Ecto neural progenitor cell (in vitro differentiated cells): ENCODE results near the gene LRRC26.

ENCODE experiments used
- DNase-seq: peaks from one replicate; pipeline ENCODE4 v3.0.0-alpha.2; 2018; ENCODE audit warnings: low spot score

LRRC26 gene

DNA sequence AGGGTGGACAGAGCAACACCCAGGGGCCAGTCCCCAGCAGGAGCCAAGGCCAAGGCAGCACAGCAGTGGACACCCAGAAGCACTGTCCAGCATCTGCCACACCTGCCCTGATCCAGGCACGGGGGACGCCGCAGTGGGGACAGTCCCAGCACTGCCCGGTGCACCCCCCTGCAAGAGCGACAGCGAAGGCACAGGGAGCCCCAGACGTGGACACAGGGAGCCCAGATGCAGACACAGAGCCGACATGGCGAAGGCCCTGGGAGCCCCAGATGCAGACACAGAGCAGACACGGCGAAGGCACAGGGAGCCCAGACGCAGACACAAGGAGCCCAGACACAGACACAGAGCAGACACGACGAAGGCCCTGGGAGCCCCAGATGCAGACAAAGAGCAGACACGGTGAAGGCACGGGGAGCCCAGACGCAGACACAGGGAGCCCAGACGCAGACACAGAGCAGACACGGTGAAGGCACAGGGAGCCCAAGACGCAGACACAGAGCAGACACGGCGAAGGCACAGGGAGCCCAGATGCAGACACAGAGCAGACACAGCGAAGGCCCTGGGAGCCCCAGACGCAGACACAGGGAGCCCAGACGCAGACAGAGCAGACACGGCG is 14.2 kb upstream of the LRRC26 start:
- DNase-seq = no peak

DNA sequence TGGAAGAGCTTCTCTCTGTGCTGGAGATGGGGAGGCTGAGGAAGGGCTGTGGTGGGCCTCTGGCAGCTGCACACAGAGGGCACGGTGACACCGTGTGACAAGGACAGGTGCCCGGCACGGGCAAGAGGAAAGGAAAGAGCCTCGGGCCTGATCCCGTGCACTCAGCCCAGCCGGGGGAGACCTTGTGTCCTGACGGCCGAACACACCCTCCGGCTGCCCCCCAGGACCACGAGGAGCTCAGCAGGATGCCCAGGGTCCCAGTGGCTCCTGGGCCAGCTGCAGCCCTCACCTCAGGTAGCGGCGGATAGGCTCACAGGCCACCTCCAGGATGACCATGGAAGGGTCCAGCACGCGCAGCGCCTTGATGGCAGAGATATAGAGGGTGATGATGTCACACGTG is 13.0 kb upstream of the LRRC26 start:
- DNase-seq = no peak

DNA sequence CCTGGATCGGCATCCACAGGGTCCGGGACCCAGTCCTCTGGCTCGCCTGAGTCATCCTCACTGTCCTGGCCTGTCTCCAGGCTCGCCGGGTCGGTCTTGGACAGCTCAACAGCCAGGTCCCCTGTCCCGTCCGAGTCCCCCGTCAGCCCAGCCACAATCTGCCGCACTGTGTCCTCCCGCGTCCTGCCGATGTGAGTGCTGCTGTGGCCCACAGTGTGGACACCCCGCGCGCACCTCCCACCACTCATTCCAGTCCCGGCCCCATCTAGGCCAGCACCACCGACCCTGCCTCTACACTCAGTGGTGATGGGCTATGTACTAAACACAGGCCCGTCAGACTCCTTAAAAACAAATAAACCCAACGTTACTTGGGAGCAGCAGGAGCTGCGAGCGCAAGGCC is 11.8 kb upstream of the LRRC26 start:
- DNase-seq = no peak

DNA sequence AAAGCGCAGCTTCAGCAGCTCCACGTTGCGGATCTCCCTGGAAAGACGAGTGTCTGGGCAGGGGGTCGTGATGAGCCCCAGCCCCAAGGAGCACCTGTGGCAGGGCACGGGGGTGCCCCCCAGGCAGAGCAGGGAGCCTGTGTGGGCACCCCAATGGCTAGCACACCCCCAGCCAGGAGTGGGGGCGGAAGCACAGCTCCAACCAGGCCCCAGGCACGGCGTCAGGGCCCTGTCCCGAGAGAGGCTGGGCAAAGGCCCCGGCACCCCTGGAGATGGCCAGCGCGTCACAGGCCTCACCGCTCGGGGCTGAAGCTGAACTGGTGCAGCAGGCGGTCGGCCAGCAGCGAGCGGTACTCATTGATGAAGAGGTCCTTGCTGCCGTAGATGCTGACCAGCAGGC is 10.6 kb upstream of the LRRC26 start:
- no peak for DNase-seq

DNA sequence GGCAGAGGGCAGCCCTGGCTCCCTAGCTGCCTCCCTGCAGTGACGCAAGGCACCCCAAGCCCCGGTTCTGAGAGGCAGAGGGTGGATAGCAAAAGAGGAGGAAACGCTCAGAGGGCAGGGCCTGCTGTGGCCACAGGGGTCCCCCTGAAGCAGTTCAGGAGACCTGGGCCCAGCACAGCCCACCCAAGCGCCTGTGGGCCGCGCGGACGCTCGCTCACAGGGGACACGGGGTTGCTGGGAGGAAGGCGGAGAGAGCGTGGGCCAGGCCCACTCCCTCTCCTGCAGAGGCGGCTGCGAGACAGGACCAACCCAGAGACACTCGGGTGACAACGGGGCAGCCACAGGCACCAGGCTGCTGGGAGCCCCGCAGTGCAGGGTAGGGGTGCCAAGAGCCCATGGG is 9.9 kb upstream of the LRRC26 start:
- DNase-seq = no peak

DNA sequence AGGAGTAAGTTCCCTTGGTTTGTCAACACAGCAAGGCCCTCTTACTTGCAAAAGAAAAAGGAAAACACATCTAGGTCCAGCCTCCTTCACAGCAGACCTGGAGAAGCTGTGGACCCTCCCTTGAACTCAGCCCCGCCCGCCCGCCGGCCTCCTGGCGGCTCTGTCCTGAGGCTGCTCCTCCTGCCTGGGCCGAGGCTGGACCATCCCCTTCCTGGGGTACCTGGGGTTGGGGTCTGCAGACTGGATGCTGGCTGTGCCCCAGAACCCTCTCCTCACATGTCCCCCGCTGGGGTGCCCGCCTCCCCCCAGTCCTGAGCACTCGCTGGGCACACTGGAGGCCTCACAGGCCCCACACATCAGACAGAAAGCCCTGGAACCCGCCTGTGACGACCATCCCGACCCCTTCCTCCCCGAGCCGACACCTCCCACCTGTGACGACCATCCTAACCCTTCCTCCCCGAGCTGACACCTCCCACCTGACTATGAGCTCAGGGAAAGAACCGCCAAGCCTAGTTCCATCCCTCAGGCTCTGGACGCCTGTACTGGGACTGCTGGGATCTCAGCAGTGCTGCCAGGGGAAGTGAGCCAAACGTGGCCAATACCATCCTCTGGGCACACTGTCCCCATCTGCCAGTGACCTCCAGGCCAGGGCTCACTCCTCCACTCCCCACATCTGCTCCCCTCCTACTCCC is 9.2 kb upstream of the LRRC26 start:
- DNase-seq = no peak

DNA sequence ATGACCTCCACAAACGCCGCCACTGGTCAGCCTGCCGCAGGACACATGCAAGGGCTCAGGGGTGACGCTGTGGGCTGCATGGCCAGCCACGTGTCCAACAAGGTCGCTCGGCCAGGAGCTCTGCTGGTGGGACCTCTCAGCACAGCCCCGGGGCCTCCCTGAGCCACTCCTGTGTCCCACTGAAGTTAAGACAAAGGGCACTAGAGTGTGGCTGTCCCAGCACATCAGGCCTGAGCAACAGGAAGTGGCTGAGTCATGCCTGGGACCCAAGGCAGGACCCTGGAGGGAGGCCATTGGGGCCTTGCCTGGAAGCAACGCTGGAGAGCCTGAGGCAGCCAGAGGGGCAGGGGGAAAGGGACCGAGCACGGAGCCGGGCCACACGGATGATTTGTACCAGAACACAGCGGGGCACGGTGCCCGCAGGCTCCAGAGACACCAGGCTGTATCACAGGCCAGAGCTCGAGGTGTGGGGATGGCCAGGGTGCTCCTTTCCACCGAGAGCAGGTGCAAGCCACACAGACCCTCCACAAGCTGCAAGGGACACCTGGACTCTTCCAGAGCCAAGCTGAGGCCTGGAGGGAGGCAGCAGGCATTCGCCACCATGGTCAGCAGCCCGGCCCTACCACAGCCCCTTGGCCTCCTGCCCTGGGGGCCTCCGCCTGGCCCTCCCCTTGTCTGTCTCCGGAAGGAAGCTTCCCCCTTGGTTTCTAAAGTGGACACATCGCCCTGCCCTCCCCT is 8.5 kb upstream of the LRRC26 start:
- DNase-seq = no peak

DNA sequence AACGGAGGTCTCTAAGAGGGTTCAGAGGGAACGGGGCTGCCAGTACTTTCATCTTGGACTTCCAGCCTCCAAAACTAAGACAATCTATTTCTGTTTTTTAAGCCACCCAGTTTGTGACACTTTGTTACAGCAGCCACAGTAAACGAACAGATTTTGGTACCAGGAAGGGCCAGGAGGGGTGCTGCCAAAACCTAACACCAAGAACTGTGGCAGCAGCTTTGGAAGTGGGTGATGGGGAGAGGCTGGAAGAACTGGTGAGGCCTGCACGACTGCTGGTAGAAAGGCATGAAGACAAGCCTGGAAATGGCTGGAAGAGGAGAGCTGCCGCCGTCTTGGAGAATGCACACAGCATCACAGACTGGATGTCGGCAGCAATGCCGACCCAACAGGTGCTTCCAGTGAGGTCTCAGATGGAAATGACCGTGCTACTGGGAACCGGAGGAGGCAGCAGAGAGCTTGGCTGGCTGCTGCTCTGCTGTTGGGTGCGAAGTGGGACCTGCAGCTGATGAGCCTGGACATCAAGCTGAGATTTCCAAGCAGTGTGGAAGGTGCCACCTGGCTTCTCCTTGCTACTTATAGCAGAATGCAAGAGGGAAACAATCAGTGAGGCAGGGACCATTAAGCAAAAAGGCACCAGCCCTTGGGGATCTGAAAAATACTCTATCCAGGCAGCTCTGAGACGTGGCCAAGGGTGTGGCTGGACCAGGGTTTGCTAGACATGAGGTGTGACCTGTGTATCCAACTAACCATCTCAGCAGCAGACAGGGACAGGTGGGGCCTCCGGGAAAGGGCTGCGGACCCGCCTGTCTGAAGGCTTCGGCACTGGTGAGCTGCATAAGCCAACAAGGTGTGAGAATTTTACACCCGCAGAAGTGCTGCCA is 6.7 kb upstream of the LRRC26 start:
- no peak for DNase-seq

DNA sequence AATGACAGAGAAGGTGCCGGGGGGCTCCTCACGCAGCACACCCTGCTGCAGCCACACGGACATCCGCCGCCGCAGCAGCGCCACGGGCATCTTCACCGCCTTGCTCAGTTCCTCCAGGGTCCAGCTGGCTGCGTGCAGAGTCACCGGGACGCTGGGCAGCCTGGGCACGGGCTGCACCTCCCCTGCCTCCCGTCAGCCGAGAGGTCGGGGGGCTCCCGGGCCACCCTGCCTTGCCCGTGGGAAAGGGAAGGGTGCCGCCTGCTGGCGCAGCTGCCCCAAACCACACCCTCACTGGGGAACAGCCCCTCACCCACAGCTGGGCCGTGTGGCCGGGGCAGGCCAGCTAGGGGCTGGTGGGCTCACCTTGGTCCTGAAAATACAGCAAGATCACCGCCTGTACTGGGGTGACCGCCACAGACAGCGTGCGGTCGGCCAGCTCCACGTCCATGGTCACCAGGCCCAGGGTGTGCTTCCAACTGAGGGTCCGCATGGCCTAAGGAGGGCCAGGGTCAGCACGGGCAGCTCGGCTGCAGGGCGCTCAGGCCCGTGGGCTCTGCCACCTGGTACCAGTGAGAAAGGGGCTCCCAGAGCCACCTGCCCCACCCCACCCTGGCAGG is 5.6 kb upstream of the LRRC26 start:
- DNase-seq = no peak

DNA sequence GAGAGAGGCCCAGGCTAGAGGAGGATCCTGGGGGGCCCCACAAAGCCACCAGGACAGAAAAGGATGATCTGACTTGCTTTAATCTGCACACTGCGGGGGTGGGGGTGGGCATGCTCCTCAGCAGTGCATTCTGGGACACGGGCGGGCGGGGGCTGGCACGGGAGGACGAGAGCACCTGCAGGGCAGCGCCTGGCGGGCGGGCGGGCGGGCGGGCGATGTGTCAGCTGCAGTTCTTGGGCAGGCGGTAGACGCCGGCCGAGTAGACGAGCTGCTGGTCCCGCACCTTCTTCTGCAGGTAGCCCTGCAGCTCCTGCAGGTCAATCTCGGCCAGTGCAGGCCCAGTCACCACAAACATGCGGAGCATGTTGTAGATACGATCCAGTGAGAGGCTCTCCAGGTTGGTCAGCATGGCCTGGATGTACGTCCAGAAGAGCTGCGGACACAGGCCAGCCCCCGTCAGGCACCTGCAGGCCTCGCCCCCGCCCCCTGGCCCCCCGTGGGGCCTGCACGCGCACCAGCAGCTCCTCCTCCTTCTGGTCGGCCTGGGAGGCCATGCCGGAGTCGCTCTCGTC is 5.0 kb upstream of the LRRC26 start:
- DNase-seq = no peak

DNA sequence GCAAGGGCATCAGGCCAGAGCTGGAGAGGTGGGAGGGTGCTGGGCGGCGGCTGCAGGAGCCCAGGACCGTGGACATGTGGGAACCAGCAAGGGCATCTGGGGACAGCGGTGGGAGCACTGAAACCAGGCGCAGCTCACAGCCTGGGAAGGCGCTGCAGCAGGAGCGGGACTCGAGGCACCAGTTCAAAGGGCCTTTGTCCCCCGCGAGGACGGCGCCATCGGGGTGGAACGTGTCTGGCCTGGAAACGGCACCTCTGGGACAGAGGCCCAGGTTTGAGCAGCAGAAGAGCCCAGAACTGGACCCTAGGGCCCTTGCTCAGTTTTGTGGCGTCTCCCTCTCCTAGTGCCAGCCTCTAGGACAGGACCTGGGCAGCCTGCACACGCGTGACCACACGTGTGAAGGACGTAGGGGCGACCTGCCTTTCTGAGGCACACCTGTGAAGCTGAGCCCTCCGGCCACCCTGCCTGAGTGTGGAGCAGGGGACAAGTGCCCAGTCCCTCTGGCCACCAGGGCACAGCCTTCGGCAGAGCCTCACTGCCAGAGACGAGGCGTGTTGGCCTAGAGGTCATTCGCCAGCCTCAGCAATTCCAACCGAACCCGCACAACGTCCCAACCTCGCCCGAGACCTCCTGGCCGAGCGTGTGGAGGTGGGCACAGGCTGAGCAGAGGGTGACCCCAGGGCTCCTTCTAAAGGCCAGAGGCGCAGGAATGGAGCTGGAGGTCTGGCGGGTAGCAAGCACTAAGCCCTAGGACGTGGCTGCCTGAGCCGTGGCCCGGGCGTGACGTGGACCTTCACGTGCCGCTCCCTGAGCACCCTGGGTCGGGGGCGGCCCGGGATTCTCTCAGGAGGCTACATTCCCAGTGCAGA is 4.2 kb upstream of the LRRC26 start:
- DNase-seq = no peak

DNA sequence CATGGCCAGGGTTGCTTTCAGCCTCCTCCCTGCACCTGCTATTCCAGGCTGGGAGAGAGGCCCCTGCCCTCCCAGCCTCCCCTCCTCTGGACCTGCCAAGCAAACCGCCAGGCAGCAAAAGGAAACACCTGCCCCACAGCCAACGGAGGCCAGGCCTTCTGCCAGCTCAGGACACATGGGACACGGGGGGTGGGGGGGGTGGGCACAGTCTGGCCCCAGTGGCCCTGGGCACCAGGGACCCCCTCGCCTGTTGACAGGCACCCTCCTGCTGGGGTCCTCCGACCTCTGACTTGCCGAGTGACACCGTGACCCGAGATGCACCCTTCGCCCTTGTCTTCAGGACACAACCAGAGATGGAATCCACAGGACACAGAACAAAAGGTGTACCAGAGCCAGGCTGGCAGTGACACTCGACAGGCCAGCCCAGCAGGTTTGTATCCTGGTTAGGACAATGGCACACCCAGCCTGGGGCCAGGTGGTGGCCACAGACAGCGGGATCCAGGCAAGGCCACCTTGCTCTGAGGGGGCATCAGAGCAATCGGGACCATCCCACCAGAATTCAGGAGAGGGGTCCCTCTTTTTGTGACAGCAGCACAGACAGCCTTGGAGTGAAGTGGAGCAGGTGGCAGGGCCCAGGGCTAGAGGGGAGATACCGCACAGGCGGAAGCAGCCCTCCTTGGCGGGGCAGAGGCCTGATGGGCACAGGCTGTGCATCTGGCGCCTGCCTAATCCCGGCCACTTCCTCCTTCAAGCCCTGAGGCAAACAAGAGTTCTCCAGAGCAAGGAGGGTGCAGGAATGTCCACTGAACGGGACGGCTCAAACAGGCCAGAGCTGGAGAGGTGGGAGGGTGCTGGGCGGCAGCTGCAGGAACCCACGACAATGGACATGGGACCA is 3.3 kb upstream of the LRRC26 start:
- no peak for DNase-seq

DNA sequence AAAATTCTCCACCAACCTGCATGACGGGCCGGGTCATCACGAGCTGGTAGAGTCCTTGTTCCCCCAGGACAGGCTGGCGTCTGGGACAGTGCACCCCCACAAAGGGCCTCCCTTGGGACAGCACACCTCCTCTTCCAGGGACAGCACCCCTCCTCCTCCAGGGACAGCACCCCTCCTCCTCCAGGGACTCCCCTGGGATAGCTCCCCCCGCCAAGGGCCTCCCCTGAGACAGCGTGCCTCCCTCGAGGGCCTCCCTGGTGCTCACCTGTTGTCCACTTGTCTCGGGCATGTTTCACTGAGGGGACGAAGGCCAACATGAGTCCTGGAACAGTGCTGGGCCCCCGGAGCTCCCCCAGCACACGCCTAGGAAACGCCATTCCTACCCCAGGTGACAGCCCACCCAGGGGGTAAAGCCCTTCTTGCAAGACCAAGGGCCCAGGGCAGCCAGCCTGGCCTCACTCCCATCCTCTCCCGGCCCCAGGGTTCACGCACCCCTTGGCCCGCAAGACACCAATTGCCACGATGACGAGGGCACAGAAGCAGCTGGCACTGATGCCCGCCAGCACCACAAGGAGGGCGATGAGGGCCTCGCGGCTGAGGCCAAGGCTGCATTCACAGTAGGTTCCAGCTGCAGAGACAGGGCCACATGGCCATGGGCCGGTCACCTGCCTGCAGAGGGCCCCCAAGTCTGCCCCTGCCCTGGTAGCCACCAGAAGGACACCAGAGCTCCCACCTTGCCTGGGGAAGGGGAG is 1.5 kb upstream of the LRRC26 start:
- no peak for DNase-seq

DNA sequence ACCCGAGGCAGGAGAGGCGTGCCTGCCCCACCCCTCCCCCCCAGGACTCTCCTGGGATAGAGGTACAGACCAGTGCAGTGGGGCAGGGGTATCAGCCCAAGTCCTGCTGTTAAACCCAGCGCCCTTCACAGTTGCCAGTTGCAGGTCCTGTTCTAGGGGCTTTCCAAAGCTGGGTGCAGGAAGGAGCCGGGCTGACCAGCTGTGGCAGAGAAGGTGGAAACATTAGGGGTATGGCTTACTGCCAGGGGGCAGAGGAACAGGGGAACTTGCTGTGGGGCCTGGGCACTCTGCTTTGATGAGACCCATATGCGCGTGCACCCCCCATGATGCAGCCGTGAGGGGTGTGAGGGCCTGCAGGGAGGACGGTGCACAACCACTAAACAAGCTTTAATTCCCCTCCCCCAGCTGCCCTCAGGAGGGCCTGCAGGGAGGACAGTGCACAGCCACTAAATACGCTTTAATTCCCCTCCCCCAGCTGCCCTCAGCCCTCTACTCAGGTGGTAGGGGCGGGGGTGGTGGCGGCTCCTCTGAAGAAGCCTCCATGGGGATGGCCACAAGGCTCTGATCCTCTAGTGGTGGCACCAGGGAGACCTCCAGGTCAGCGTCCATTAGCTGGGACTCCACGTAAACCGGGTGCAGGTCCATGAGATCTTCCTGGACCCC is 766 bp upstream of the LRRC26 start:
- no peak for DNase-seq

DNA sequence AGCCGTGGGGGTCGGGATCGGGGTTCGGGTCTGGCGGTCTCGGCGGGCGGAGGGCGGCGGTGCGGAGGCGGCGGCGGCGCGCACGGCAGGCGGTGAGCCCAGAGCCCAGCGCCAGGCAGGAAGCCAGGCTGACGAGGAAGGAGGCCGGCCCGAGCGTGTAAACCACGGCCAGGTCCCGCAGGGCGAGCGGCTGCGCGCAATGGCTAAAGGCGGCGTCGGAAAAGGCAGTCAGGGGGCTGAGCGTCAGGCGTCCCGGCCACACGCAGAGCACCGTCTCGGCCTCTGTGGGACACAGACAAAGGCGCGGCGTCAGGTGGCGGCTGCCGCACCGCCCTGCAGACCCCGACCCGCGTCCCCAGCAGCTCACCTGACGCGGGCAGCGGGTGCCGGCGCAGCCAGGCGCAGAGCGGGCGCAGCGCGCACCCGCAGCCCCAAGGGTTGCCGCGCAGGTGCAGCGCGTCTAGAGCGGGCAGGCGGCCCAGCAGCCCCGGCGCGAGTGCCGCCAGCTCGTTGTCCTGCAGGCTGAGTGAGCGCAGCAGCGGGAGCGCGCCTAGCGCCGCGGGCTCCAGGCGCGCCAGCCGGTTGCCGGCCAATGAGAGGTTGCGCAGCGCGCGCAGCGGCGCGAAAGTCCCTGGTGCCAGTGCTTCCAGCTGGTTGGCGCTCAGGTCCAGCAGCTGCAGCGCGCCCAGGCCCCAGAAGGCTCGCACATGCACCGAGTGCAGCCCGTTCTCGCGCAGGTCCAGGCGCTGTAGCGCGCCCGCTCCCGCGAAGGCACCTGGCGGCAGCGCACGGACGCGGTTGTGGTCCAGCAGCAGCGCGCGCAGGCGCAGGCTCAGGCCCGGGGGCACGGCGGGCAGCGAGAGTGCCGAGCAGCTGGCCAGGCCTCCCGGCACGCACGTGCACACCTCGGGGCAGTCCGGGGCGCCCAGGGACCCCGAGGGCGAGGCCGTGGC is 671 bp downstream of the LRRC26 start:
- peak; percentile 79 for DNase-seq

DNA sequence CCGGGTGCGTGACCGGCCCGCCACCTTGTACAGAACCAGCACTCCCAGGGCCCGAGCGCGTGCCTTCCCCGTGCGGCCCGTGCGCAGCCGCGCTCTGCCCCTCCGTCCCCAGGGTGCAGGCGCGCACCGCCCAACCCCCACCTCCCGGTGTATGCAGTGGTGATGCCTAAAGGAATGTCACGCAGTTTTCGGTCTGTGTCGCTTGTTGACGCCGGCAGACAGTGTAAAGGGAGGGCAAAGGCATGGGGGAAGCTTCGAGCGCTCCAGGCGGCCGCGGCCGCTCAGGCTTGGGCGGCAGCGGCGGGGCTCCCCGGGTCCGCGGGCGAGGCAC is 1.3 kb downstream of the LRRC26 start:
- no peak for DNase-seq
